ENCODE results near the gene ANKS1B. TPM values are rescaled to one million over a fixed set of nuclear protein-coding genes. Genes with fewer than 3 reads are reported as not detected.
A peak's percentile ranks its signal among the peaks of the same experiment; 100 is the strongest.

ANKS1B gene
- total RNA-seq, 1 donor from 2014 or later, result 5.6 TPM

DNA sequence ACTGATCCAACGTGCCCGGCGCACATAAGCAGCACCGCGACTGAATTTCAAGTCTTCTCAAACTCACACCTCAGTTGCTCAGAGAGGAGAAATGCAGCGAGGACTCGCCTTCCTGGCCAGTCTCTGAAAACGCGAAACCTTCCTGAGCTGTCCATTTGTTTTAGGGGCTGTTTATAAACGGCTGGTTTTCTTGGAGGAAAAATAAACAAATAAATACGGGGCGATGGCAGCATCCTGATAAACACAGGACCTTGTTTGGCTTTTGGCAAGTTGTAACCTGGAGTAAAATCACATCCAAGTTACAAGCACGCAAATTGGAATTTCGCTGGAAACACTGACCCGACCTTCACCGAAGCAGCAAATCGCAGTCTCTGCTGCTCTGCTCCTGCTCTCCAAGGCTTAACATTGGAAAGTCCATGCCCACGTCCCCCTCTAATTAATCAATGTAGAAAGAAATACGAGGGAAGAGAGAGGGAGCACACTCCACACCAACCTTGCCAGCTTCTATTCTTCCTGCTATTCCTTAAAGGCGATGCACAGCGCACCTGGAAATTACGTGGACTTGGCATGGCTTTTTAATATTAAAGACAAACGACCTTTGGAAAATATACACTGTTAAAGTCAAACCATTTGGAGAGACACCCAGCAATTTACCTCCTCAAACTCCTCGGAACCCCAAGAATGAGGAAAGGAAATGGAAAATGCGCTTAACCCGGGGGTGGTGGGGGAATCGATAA, 1090.9 kb downstream of the ANKS1B start:
- peaks cover 16% of the 10 kb centered on the region for H3K4me1 Mint-ChIP-seq
- H3K4me3 Mint-ChIP-seq, result peak overlapping the region; percentile 85
- DNase-seq (ENCODE audit: low read depth, low spot score), result peak; percentile 12
- no peaks in the 10 kb centered on the region for H3K36me3 Mint-ChIP-seq (ENCODE audit: low read depth)
- H3K27ac Mint-ChIP-seq (ENCODE audit: unreplicated experiment), result no peak overlapping the region
- H3K27me3 Mint-ChIP-seq (ENCODE audit: low read depth), result peaks cover 93% of the 10 kb centered on the region
- TF ChIP-seq, protein P1, sequence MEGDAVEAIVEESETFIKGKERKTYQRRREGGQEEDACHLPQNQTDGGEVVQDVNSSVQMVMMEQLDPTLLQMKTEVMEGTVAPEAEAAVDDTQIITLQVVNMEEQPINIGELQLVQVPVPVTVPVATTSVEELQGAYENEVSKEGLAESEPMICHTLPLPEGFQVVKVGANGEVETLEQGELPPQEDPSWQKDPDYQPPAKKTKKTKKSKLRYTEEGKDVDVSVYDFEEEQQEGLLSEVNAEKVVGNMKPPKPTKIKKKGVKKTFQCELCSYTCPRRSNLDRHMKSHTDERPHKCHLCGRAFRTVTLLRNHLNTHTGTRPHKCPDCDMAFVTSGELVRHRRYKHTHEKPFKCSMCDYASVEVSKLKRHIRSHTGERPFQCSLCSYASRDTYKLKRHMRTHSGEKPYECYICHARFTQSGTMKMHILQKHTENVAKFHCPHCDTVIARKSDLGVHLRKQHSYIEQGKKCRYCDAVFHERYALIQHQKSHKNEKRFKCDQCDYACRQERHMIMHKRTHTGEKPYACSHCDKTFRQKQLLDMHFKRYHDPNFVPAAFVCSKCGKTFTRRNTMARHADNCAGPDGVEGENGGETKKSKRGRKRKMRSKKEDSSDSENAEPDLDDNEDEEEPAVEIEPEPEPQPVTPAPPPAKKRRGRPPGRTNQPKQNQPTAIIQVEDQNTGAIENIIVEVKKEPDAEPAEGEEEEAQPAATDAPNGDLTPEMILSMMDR (conservative IDR thresholded peaks at IDR 0.05), result no peak
- H3K9me3 Mint-ChIP-seq, result no peaks in the 10 kb centered on the region

DNA sequence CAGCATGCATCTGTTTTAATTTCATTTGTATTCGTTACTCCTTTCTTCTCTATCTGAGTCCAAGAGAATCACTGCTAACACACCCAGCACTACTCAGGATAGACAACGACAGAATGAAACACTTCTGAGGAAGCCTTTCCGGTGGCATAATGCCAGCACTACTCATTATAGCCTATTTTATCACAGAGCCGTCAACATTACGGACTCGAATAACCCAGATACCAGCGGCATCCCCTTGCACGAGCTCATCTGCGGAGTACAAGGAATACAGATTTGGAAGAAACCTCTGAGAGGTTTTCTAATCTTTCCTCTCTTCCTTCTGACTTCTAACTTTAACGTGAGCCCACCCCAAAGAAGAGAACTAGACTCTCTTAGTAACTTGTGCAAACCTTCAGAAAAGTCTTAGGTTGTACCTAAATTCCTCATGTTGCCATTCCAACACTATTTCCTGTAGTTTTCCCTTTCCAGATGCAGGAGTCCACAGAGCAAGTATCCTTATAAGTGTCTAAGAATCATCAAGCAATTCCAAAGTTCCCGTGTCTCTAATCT, 1091.5 kb downstream of the ANKS1B start:
- no peak overlapping the region for H3K27ac Mint-ChIP-seq (ENCODE audit: unreplicated experiment)
- DNase-seq (ENCODE audit: low read depth, low spot score), result no peak
- H3K27me3 Mint-ChIP-seq (ENCODE audit: low read depth), result peaks cover 93% of the 10 kb centered on the region
- no peaks in the 10 kb centered on the region for H3K9me3 Mint-ChIP-seq
- H3K36me3 Mint-ChIP-seq (ENCODE audit: low read depth), result no peaks in the 10 kb centered on the region
- peaks cover 16% of the 10 kb centered on the region for H3K4me1 Mint-ChIP-seq
- H3K4me3 Mint-ChIP-seq, result peak overlapping the region; percentile 85
- TF ChIP-seq, protein P1 (conservative IDR thresholded peaks at IDR 0.05), result no peak

DNA sequence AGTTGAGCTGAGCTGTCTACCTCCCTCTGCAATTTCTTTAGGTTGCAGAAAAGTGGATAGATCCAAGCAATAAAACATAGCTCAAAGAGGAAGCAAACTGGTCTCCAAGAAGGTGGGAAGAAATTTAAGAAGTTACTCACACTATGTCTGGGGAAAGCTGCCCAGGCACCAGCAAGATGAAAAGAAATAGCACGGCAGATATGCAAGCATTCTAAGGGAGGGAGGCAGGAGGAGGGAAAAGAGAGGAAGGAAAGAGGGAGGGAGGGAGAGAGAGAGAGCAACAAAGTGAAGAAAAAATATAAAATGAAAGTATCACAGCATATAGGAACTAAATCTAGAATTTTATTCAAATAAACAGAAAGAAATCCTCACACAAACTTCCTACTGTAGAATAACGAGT, 1099.0 kb downstream of the ANKS1B start:
- no peak for DNase-seq (ENCODE audit: low read depth, low spot score)
- no peak overlapping the region for H3K4me3 Mint-ChIP-seq
- peaks cover 6% of the 10 kb centered on the region for H3K4me1 Mint-ChIP-seq
- peaks cover 50% of the 10 kb centered on the region for H3K27me3 Mint-ChIP-seq (ENCODE audit: low read depth)
- H3K27ac Mint-ChIP-seq (ENCODE audit: unreplicated experiment), result no peak overlapping the region
- no peaks in the 10 kb centered on the region for H3K9me3 Mint-ChIP-seq
- TF ChIP-seq, protein P1 (conservative IDR thresholded peaks at IDR 0.05), result no peak
- H3K36me3 Mint-ChIP-seq (ENCODE audit: low read depth), result no peaks in the 10 kb centered on the region

DNA sequence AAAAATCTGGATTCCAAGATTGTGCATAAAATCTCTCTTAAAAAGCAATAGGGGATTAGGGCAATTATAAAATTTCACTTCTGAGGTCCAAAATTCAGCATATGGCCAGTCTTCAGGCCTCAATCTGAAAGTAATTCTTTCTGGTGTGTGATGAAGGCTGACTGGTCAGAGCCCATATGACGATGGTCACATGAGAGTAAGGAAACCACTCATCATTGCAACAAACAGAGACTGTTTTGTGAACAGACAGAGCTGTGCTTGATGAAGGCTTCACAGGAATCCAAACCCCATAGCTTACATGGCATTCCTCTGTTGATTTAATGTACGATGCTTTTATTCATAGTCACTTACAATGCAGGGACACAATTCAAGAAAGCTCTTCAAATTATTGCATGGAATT, 1101.5 kb downstream of the ANKS1B start:
- no peaks in the 10 kb centered on the region for H3K9me3 Mint-ChIP-seq
- H3K4me3 Mint-ChIP-seq, result no peak overlapping the region
- peaks cover 6% of the 10 kb centered on the region for H3K4me1 Mint-ChIP-seq
- no peaks in the 10 kb centered on the region for H3K36me3 Mint-ChIP-seq (ENCODE audit: low read depth)
- peaks cover 25% of the 10 kb centered on the region for H3K27me3 Mint-ChIP-seq (ENCODE audit: low read depth)
- TF ChIP-seq, protein P1 (conservative IDR thresholded peaks at IDR 0.05), result no peak
- DNase-seq (ENCODE audit: low read depth, low spot score), result no peak
- H3K27ac Mint-ChIP-seq (ENCODE audit: unreplicated experiment), result no peak overlapping the region

DNA sequence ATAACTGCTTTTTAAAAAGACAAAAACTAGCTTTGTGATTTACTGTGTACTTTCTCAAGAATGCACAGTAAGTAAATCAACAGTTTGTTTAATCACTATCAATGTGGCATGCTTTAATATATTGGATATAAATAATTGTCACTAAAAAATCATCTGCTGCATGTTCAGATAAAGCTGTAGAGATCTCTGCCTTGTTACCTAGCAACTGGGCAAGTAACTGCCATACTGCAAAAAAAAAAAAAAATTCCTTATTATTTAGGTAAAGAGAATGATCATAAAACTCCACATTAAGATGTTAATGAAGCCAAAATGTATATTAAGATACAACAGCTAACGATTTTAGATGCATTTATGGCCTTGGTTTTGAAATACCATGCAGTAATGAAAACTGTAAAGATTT, 1102.2 kb downstream of the ANKS1B start:
- DNase-seq (ENCODE audit: low read depth, low spot score), result no peak
- Mint-ChIP-seq H3K36me3 (ENCODE audit: low read depth) (no peaks in the 10 kb centered on the region), H3K4me3 (no peak overlapping the region), H3K9me3 (no peaks in the 10 kb centered on the region), H3K27me3 (ENCODE audit: low read depth) (peaks cover 22% of the 10 kb centered on the region), H3K4me1 (peaks cover 6% of the 10 kb centered on the region), H3K27ac (ENCODE audit: unreplicated experiment) (no peak overlapping the region)
- TF ChIP-seq, protein P1 (conservative IDR thresholded peaks at IDR 0.05), result no peak
